Right lobe of liver (tissue), 4 donors: Measurements from ENCODE around the gene TUBG1.

Experiments used
- CTCF ChIP-seq, 4 donors: fragments of 200-600 bp in 3 of 4; fragments of 450-650 bp in 1 of 4; IDR thresholded peaks; one replicate each; pipeline versions ENCODE4 v1.5.1 to v1.8.0; 2016 to 2022; ENCODE audit warnings: antibody characterized with exemption in 4 of 4, mild to moderate bottlenecking in 2 of 4
- POLR2A ChIP-seq: fragments of 450-650 bp; IDR thresholded peaks from one replicate; pipeline ENCODE4 v1.6.1; 2017; ENCODE audit warnings: antibody characterized with exemption, mild to moderate bottlenecking
- donor health status: DM: no; HTN: no; CAD: no.
- donor health status: DM: no; HTN: no; CAD: no.
- donor health status: DM: no; HTN: yes; CAD: no.

GRCh38 chr17:42579794-42580551 is 29.5 kb upstream of the TUBG1 start:
- TF ChIP-seq CTCF (IDR thresholded peaks at IDR 0.05) (no peak), POLR2A (no peak)
